Adrenal gland (tissue), 5 donors: ENCODE measurements around the gene BACH2.

ENCODE experiments used
- POLR2A ChIP-seq, 2 donors: fragments of 450-650 bp; IDR thresholded peaks; one replicate each; pipeline ENCODE4 v1.6.1; 2017; ENCODE audit warnings: antibody characterized with exemption in 2 of 2, mild to moderate bottlenecking in 2 of 2, moderate library complexity in 1 of 2
- TF ChIP-seq, protein P1 (sequence below), 6 experiments: fragments of 450-650 bp in 4 of 6; fragments of 200-600 bp in 2 of 6; sonication (generic) in 1 of 6; IDR thresholded peaks; 1 replicate in 5 of 6; 2 replicates in 1 of 6; pipeline versions ENCODE4 v1.5.1 to v1.8.0; 2016 to 2021; ENCODE audit warnings: antibody characterized with exemption in 6 of 6, mild to moderate bottlenecking in 2 of 6, moderate library complexity in 1 of 6
- donor health status: DM: no; HTN: no; CAD: no.

DNA sequence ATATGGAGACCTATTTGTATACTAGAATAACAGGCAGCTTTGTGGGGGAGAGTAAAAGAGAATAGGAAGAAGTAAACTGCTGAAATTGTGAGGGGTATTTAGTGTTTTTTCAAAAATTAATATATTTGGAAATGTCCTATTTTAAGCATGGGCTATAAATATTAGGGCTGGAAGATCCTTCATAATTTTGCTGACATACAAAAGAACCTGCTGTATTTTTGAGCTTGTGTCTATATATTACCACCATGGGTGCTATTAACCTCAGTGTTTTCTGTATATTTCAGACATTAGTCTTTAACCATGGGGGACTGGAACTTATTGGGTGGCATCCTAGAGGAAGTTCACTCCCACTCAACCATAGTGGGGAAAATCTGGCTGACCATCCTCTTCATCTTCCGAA lies 402.5 kb downstream of the BACH2 start, which contains the start of gene GJA10:
- TF ChIP-seq, protein P1, sequence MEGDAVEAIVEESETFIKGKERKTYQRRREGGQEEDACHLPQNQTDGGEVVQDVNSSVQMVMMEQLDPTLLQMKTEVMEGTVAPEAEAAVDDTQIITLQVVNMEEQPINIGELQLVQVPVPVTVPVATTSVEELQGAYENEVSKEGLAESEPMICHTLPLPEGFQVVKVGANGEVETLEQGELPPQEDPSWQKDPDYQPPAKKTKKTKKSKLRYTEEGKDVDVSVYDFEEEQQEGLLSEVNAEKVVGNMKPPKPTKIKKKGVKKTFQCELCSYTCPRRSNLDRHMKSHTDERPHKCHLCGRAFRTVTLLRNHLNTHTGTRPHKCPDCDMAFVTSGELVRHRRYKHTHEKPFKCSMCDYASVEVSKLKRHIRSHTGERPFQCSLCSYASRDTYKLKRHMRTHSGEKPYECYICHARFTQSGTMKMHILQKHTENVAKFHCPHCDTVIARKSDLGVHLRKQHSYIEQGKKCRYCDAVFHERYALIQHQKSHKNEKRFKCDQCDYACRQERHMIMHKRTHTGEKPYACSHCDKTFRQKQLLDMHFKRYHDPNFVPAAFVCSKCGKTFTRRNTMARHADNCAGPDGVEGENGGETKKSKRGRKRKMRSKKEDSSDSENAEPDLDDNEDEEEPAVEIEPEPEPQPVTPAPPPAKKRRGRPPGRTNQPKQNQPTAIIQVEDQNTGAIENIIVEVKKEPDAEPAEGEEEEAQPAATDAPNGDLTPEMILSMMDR (IDR thresholded peaks at IDR 0.05), result no peak
- TF ChIP-seq POLR2A (IDR thresholded peaks at IDR 0.05), result no peak
